Activated CD8-positive, alpha-beta memory T cell treated with anti-CD3 and anti-CD28 coated beads, Interleukin-2, amount 50 U/mL, for 48 hours (primary cell): ENCODE measurements around the gene MKLN1.
A peak's percentile ranks its signal among the peaks of the same experiment; 100 is the strongest.
"Not testable (repeated sequence)": the region's sequence is repeated elsewhere in the genome, so short reads cannot be mapped to it uniquely, and the experiment has no call there.

ENCODE experiments used
- DNase-seq: peaks from one replicate; pipeline ENCODE4 v3.0.0-alpha.2; 2020

Gene MKLN1

DNA sequence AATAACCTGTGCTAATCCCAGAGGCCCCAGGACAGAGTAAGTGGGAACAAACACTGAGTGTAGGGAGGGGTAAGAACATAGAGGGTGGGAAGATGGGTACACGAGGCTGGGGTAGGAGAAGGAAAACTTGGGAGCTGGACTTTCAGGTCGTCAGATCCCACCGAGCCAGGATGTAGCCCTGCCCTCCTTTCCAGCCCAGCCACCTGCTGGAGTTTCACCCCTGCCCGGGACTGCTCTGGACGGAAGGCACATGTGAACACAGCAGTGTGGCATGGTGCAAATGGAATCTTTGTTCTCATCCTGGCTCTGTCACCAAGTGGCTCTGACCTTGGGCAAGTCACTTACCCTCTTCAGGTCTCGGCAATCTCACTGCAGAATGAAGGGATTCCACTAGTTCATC, 176.0 kb downstream of the MKLN1 start:
- no peak for DNase-seq

- DNase-seq = no peak
These were observed 176.7 kb downstream of the MKLN1 start for GRCh38 chr7:131504157-131504899.

DNA sequence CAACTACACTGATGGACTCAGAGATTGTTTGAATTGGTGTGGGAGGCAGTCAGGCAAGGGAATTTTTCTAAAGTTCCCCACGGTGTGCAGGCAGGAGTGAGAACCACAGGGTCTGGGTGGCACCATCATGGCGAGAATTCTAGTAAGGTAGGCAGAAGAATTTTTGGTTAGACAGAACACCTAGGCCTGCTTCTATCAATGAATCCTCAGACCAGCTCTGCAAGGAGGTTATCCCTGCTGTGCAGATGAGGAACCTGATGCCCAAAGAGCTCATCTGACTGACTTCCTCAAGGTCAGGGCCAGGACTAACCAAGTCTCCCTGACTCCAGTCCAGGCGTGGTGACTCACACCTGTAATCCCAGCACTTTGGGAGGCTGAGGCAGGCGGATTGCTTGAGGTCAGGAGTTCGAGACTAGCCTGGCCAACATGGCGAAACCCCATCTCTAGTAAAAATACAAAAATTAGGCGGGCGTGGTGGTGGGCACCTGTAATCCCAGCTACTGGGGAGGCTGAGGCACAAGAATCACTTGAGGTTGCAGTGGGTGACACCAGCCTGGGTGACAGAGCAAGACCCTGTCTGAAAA, 177.5 kb downstream of the MKLN1 start:
- DNase-seq = not testable (repeated sequence)

- DNase-seq = no peak
These were observed 178.2 kb downstream of the MKLN1 start for GRCh38 chr7:131505636-131506557.

DNA sequence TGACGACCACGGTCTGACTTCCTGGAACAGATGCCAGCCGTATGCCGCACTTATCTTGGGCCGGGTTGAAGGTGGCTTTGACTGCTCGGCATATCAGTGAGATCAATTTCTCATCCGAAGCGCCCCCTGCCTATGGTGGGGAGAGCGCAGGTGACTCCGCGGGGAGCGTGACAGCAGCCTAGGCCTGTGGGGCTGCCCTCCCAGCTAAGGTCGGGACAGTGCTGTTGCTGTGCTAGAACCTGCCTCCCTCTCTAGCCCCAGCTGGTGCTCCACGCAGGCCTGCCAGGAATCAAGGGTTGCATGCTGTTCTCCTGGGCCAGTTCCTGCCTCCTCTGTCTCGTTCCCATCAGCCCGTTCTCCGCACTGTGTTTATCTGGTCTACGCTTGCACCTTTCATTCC, 178.9 kb downstream of the MKLN1 start:
- DNase-seq = no peak

GRCh38 chr7:131507592-131508331, 180.1 kb downstream of the MKLN1 start:
- peak; percentile 94 for DNase-seq

DNA sequence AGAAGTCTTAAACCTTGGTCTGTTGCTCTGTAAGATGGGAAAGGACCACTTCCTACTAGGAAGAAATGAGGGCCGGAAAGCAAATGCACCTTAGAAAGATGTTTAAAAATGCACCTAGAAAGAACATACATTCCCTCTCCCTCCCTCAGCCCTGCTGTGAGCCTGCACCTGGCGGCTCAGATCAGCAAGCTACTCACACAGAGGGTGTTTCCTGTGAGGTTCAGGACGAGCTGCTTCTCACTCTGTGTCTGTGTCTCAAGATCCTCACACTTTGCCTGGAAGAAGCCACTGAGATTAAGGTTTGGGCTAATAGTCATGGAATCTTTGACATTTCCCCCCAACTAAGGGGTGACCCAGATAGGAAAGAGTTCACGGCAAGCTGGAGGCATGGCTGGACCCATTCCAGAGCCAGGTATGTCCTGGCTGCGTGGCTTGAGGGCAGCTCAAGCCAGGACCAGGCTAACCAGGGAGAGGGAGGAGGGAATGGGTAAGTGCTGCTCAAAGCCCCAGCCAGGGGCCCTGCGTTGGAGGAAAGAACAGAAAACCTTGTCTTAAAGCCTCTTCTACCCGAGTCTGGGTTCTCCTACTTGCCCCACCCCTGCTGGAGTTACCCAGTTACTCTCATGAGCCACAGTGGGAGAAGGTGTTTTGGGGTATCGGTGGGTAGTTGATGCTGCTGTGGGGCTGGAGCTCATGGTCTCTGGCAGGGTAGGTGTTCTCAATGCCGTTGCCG, 181.2 kb downstream of the MKLN1 start:
- no peak for DNase-seq

GRCh38 chr7:131509781-131510180, 182.1 kb downstream of the MKLN1 start:
- no peak for DNase-seq

GRCh38 chr7:131511071-131511470, 183.4 kb downstream of the MKLN1 start:
- peak; percentile 43 for DNase-seq

DNA sequence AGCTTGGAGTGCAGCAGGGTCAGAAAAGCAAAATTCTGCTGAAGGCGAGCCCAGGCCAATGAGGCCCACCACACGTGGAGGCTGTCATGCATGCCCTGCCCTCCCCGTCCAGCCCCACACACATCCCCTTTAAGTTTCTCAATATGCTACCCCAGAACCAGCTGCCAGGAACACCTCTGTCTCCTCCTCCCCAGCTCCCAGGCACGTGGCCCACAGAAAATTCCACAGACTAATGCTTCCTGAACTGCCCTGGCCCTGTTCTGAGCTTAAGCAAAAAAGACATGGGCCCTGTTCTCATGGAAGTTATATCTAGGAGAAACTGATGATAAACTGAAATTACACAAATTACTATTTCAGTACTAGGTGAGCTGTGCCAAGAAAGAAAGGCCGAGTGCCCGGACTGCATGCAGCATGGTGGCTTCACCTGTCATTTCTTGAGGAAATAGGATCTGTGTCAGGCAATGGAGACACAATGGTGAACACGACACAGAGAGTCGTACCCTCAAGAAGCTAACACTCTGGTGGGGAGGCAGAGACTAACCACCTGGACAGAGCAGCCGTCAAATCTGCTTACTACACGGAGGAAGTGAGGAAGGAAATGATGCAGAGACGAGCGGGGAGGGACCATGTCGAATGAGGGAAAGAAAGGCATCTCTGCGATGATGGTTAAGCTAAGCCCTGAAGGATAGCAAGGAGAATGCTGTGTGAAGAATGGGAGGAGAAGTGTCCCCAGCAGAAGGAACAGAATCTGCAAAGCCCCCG, 184.3 kb downstream of the MKLN1 start:
- DNase-seq = peak; percentile 40

DNA sequence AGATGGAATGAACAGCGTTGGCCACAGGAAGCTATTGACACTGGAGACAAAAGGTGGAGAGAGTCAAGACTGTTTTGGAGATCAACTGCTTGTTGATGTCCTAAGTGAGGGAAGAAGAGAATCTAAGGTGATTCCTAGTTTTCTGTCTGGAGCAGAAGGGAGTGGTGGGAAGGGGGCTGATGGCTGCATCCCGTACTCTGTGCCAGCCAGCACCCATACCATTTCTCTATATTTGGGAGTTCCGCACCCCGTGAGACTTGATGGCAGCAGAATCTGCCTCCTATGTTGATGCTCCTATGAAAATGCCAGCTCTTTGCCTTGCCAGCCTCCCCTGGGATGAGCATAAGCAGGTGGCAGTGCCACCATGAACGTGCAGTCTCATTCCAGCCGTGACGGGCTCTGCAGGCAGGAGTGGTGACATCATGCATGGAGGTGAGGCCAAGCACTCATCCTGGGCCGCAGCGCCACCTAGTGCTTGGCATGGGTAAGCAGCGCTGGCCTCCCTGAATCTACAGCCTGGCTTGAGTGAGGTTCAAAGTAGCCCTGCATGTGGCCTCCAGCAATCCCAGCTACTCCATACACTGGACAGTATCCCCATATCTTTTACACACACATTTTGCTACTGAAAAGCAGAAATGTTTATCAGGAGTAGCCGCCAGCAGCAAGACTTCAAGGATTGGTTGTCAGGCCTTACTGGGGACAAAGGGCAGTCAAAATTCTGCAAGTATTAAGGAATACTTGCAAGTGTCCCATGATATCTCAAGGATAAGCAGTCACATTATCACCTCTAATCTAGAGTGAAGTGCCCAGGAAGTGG, 185.8 kb downstream of the MKLN1 start:
- DNase-seq = peak; percentile 93

DNA sequence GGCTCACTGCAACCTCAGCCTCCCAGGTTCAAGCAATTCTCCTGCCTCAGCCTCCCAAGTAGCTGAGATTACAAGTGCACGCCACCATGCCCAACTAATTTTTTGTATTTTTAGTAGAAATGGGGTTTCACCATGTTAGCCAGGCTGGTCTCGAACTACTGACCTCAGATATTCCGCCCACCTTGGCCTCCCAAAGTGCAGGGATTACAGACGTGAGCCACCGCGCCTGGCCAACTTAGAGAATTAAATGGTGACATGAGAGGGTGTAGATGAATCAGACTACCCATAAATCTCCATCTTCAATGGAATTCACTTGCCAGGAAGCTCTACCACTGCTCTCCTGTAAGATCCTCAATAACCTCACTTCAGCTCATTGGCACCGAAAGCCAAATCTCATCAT, 187.8 kb downstream of the MKLN1 start:
- peak; percentile 32 for DNase-seq

DNA sequence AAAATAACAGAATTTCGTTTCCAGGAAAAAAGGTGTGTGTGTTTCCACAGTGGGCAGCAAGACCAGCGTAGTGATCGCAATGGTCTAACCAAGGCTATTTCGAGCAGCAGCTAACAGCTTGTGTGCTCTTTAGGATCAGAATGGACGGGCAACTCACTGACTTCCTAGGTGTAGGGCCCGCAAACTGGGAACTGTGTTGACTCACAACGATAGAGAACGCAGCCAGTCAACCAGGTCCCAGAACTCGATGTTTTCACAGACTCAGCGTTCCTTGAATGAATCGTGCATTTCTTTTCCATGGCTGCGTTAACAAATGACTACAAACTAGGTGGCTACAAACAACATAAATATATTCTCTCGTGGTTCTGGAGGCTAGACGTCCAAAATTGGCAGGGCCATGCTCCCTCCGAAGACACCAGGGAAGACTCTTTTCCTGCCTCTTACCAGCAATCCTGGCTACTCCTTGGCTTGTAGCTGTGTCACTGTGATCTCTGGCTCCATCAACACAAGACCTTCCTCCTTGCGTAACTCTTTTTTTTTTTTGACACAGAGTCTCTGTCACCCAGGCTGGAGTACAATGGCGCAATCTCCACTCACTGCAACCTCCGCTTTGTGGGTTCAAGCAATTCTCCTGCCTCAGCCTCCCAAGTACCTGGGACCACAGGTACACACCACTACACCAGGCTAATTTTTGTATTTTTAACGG, 189.7 kb downstream of the MKLN1 start:
- DNase-seq = peak; percentile 12

GRCh38 chr7:131518626-131519025, 190.9 kb downstream of the MKLN1 start:
- DNase-seq = no peak

GRCh38 chr7:131521651-131522163, 194.0 kb downstream of the MKLN1 start:
- DNase-seq = no peak

GRCh38 chr7:131522325-131522930, 194.8 kb downstream of the MKLN1 start:
- DNase-seq = no peak

- no peak for DNase-seq
These were observed 196.4 kb downstream of the MKLN1 start for GRCh38 chr7:131524115-131524514.

GRCh38 chr7:131524703-131525102, 197.0 kb downstream of the MKLN1 start:
- no peak for DNase-seq

- DNase-seq = no peak
These were observed 198.1 kb downstream of the MKLN1 start for GRCh38 chr7:131525820-131526219.
